HepG2 (cell line): ENCODE measurements around the gene GCH1. TPM values are rescaled to one million over a fixed set of nuclear protein-coding genes. Genes with fewer than 3 reads are reported as not detected.

Experiments
- ATAC-seq: fragments of 200-7000 bp; cut with Tn5 transposase; 3 replicates; pipeline ENCODE4 v1.9.1; 2020; ENCODE audit warnings: mild to moderate bottlenecking, moderate library complexity
- BruUV-seq: library from RNA; stranded (reverse); fragments of 400-500 nt; replicated peaks from 2 replicates; lab custom pipeline; 2021; lab: Mats Ljungman, UMichigan
- CTCF ChIA-PET: fragments of 300-600 bp; formaldehyde crosslinking; extraction: SDS; loops from one replicate; lab custom pipeline; 2021; ENCODE audit warnings: low total read pairs, inconsistent platforms, low intra/inter-chr PET ratio; lab: Yijun Ruan, JAX
- POLR2A ChIA-PET: fragments of 350-600 bp; sonication (Branson Sonifier 250); formaldehyde crosslinking; loops from one replicate; lab custom pipeline; 2020; ENCODE audit warnings: antibody characterized with exemption, inconsistent platforms; lab: Yijun Ruan, JAX
- DNase-seq: peaks from one replicate; pipeline ENCODE4 v3.0.0-alpha.2; 2015; ENCODE audit warnings: low spot score
- FAIRE-seq: peaks from 3 replicates; lab custom pipeline; 2011; peaks lifted over from hg19 to GRCh38; lab: Jason Lieb, UNC
- H2AFZ ChIP-seq: one replicate; pipeline ENCODE4 v1.6.1; 2011; ENCODE audit warnings: low read length, inconsistent platforms
- H3K27ac ChIP-seq: fragments of 300-600 bp; 3 replicates; pipeline ENCODE4 v1.8.0; 2011; ENCODE audit warnings: mixed run types, mild to moderate bottlenecking, mixed read lengths, low read length, inconsistent platforms; ENCODE audit not compliant: insufficient read depth; ENCODE audit errors: extremely low read length
- H3K27me3 ChIP-seq, 2 experiments: fragments of 200-600 bp in 1 of 2; 2 replicates in 1 of 2; 3 replicates in 1 of 2; pipeline versions ENCODE4 v1.6.0 to v1.8.0; 2011; ENCODE audit warnings: low read length in 2 of 2, mild to moderate bottlenecking in 2 of 2, moderate library complexity in 2 of 2, inconsistent platforms in 1 of 2; ENCODE audit not compliant: insufficient read depth in 2 of 2, control insufficient read depth in 1 of 2
- H3K36me3 ChIP-seq, 2 experiments: fragments of 200-600 bp in 1 of 2; replicated peaks in 1 of 2; 2 replicates in 1 of 2; 3 replicates in 1 of 2; pipeline versions ENCODE4 v1.5.1 to v1.8.0; 2011; ENCODE audit warnings: low read length in 2 of 2, inconsistent platforms in 1 of 2; ENCODE audit not compliant: insufficient read depth in 2 of 2, control insufficient read depth in 1 of 2
- H3K4me1 ChIP-seq: 2 replicates; pipeline ENCODE4 v1.5.1; 2012; ENCODE audit warnings: low read length, inconsistent platforms; ENCODE audit not compliant: insufficient read depth
- H3K4me2 ChIP-seq: 2 replicates; pipeline ENCODE4 v1.6.0; 2011; ENCODE audit warnings: low read depth, low read length, inconsistent platforms
- H3K4me3 ChIP-seq, 3 experiments: fragments of 200-600 bp in 1 of 3; sonication (generic), shearing (Covaris generic) in 1 of 3; replicated peaks in 1 of 3; 2 replicates each; pipeline ENCODE4 v1.5.1; 2011 to 2016; ENCODE audit warnings: low read length in 3 of 3, inconsistent platforms in 2 of 3, low read depth in 2 of 3, mild to moderate bottlenecking in 2 of 3, control low read depth in 1 of 3, mixed read lengths in 1 of 3; ENCODE audit not compliant: insufficient read depth in 1 of 3
- H3K79me2 ChIP-seq: one replicate; pipeline ENCODE4 v1.6.1; 2011; ENCODE audit warnings: low read length, inconsistent platforms; ENCODE audit not compliant: insufficient read depth
- H3K9ac ChIP-seq: 2 replicates; pipeline ENCODE4 v1.6.0; 2011; ENCODE audit warnings: mild to moderate bottlenecking, low read depth, low read length, inconsistent platforms; ENCODE audit not compliant: insufficient read depth
- H3K9me3 ChIP-seq: 2 replicates; pipeline ENCODE4 v1.5.1; 2012; ENCODE audit warnings: mild to moderate bottlenecking, low read length
- H4K20me1 ChIP-seq: 2 replicates; pipeline ENCODE4 v1.6.0; 2011; ENCODE audit warnings: inconsistent platforms, mild to moderate bottlenecking, low read length, moderate library complexity; ENCODE audit not compliant: insufficient read depth
- CEBPB ChIP-seq: IDR thresholded peaks from 2 replicates; pipeline ENCODE4 v1.6.1; 2011; ENCODE audit warnings: low read depth, low read length, improper control_type of control experiment, borderline replicate concordance
- CHCHD3 ChIP-seq: sonication (generic); formaldehyde crosslinking; IDR thresholded peaks from 2 replicates; pipeline ENCODE4 v1.8.0; 2022; ENCODE audit warnings: mild to moderate bottlenecking, missing genetic modification reagents, moderate library complexity
- HHEX ChIP-seq: IDR thresholded peaks from 2 replicates; pipeline ENCODE4 v1.6.1; 2016; ENCODE audit warnings: control low read depth
- HNF4A ChIP-seq: sonication (generic); formaldehyde crosslinking; IDR thresholded peaks from 2 replicates; pipeline ENCODE4 v1.4.0; 2020; ENCODE audit warnings: missing genetic modification reagents
- LCORL ChIP-seq, 2 experiments: fragments of 450-650 bp in 1 of 2; sonication (generic) in 1 of 2; formaldehyde crosslinking in 1 of 2; IDR thresholded peaks; 2 replicates each; pipeline versions ENCODE4 v1.5.0 to v1.6.1; 2017 to 2020; ENCODE audit warnings: antibody characterized with exemption in 1 of 2, missing genetic modification reagents in 1 of 2
- NFIB ChIP-seq: sonication (generic); formaldehyde crosslinking; IDR thresholded peaks from 2 replicates; pipeline ENCODE4 v1.9.0; 2021; ENCODE audit warnings: missing genetic modification reagents, mild to moderate bottlenecking, borderline replicate concordance
- SETDB1 ChIP-seq: sonication (generic); formaldehyde crosslinking; IDR thresholded peaks from 2 replicates; pipeline ENCODE4 v1.5.1; 2020; ENCODE audit warnings: missing genetic modification reagents, mild to moderate bottlenecking, borderline replicate concordance
- SP4 ChIP-seq: sonication (generic); formaldehyde crosslinking; IDR thresholded peaks from 2 replicates; pipeline ENCODE4 v1.8.1; 2023; ENCODE audit warnings: mild to moderate bottlenecking, missing genetic modification reagents
- ZNF317 ChIP-seq: sonication (generic); formaldehyde crosslinking; IDR thresholded peaks from 2 replicates; pipeline ENCODE4 v1.5.0; 2020; ENCODE audit warnings: mild to moderate bottlenecking, missing genetic modification reagents
- ZNF550 ChIP-seq: sonication (generic); formaldehyde crosslinking; IDR thresholded peaks from 2 replicates; pipeline ENCODE4 v1.4.0; 2020; ENCODE audit warnings: mild to moderate bottlenecking, missing genetic modification reagents, borderline replicate concordance
- ZNF598 ChIP-seq: sonication (generic); formaldehyde crosslinking; IDR thresholded peaks from 2 replicates; pipeline ENCODE4 v1.5.1; 2020; ENCODE audit warnings: mild to moderate bottlenecking, missing genetic modification reagents, borderline replicate concordance
- WGBS: methylation state at CpG from one replicate; pipeline ENCODE4 v1.1.6; 2017; ENCODE audit warnings: low lambda C conversion rate; 5-methylcytosine and 5-hydroxymethylcytosine counted together
- in situ Hi-C: cut with HindIII; loops from 2 replicates; pipeline ENCODE4 v1.10.0; 2017; ENCODE audit warnings: low pct_unique_long_range_greater_than_20kb; ENCODE audit not compliant: extremely low pct_ligation_motif_present
- intact Hi-C: fragments of 100-400 bp; cut with micrococcal nuclease; formaldehyde crosslinking; loops from one replicate; pipeline ENCODE4 v1.10.0; 2022; ENCODE audit not compliant: unreplicated experiment
- polyA plus RNA-seq, 8 experiments: library from polyadenylated mRNA; depleted of rRNA in 3 of 8; stranded (reverse) in 7 of 8; unstranded in 1 of 8; fragments of >200 nt; fragmentation: Illumina TruSeq in 4 of 8; extraction: Trizol in 4 of 8; gene quantifications; 2 replicates each; pipeline versions ENCODE4 v1.2.1 to v1.2.3, GENCODE V29; 2011 to 2016; ENCODE audit warnings: low read depth in 4 of 8, missing spikeins in 1 of 8, mixed read lengths in 1 of 8; ENCODE audit not compliant: insufficient read depth in 1 of 8
- total RNA-seq, 5 experiments: library from RNA; depleted of rRNA; stranded (reverse); fragments of >200 nt; fragmentation: Illumina TruSeq; extraction: Trizol; gene quantifications; 2 replicates each; pipeline ENCODE4 v1.2.3, GENCODE V29; 2016; ENCODE audit warnings: low read depth in 1 of 5

Gene GCH1
- total and polyA plus RNA-seq, 2 of the 13 experiments (the other 11 are each of a cell fraction or from before 2014, with no cell fraction given): 15.0 to 25.2 TPM

GRCh38 chr14:54931598-54932340 lies 29.1 kb upstream of the GCH1 start:
- Histone ChIP-seq H3K79me2 (no peaks in the 10 kb centered on the region), H3K9ac (no peak overlapping the region), H3K4me1 (peaks cover 20% of the 10 kb centered on the region), H3K4me3 (no peak overlapping the region), H3K27ac (no peak overlapping the region), H3K36me3 (no peaks in the 10 kb centered on the region), H2AFZ (no peak overlapping the region), H4K20me1 (no peaks in the 10 kb centered on the region), H3K4me2 (no peak overlapping the region)
- DNase-seq (no peak), FAIRE-seq (no peak), ATAC-seq (no peak)
- CTCF ChIA-PET: no interaction called here
- in situ Hi-C loops (no loop called here), intact Hi-C loops (no loop called here)
- WGBS: 97% methylated on average over 3 of the region's 3 CpGs
- BruUV-seq: no TSS peak
- POLR2A ChIA-PET: no interaction called here
- TF ChIP-seq SETDB1 (CRISPR knock-in tag) (no peak), HNF4A (CRISPR knock-in tag) (no peak), ZNF317 (CRISPR knock-in tag) (no peak), CHCHD3 (CRISPR knock-in tag) (no peak), CEBPB (no peak), HHEX (CRISPR knock-in tag) (no peak), ZNF598 (CRISPR knock-in tag) (no peak), SP4 (CRISPR knock-in tag) (no peak), LCORL (IDR thresholded peaks at IDR 0.05) (no peak), LCORL (CRISPR knock-in tag; IDR thresholded peaks at IDR 0.05) (no peak), ZNF550 (CRISPR knock-in tag) (no peak), NFIB (no peak)
- TF ChIP-seq, all 625 proteins: peak for 0
- Histone ChIP-seq H3K27me3 (no peaks in the 10 kb centered on the region), H3K9me3 (no peaks in the 10 kb centered on the region)
